ENCODE data around the gene PAX7.

DNA sequence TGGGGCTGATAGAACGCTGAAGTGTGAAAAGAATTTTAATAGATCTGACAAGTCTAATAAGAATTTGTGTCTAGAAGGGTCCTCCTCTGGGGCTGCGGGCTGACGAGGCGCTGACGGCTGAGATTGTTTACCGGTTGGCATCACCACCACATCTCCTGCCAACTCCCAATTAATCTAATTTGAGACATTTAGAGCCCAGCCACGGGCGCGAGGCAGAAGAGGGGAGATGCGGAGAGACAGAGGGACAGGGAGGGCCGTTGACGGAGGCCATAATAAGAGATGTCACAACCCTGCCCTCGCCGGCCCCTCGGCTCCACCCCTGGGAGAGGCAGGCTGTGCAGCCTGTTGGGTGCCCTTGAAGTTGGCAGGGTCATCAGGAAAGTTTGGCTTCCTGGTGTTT is 109.3 kb downstream of the PAX7 start:
- TF ChIP-seq, protein P1, sequence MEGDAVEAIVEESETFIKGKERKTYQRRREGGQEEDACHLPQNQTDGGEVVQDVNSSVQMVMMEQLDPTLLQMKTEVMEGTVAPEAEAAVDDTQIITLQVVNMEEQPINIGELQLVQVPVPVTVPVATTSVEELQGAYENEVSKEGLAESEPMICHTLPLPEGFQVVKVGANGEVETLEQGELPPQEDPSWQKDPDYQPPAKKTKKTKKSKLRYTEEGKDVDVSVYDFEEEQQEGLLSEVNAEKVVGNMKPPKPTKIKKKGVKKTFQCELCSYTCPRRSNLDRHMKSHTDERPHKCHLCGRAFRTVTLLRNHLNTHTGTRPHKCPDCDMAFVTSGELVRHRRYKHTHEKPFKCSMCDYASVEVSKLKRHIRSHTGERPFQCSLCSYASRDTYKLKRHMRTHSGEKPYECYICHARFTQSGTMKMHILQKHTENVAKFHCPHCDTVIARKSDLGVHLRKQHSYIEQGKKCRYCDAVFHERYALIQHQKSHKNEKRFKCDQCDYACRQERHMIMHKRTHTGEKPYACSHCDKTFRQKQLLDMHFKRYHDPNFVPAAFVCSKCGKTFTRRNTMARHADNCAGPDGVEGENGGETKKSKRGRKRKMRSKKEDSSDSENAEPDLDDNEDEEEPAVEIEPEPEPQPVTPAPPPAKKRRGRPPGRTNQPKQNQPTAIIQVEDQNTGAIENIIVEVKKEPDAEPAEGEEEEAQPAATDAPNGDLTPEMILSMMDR (IDR thresholded peaks at IDR 0.05; ENCODE audit: borderline replicate concordance, extremely low read depth, low read length, poor library complexity, severe bottlenecking), result no peak
- TF ChIP-seq EZH2 (IDR thresholded peaks at IDR 0.05; ENCODE audit: borderline replicate concordance, low read depth, low read length, severe bottlenecking), result no peak
